WTC11 (cell line): ENCODE data around the gene CCDC51.

Experiments
- ESRRA ChIP-seq: sonication (generic); formaldehyde crosslinking; IDR thresholded peaks from 2 replicates; pipeline ENCODE4 v1.8.1; 2022; ENCODE audit warnings: mild to moderate bottlenecking, missing genetic modification reagents, borderline replicate concordance
- IRF2 ChIP-seq: sonication (generic); formaldehyde crosslinking; IDR thresholded peaks from 2 replicates; pipeline ENCODE4 v1.8.0; 2022; ENCODE audit warnings: low read depth, missing genetic modification reagents, borderline replicate concordance
- MXD4 ChIP-seq: fragments of 250-450 bp; sonication (Bioruptor Pico); IDR thresholded peaks from 2 replicates; pipeline ENCODE4 v1.8.0; 2021; ENCODE audit warnings: mild to moderate bottlenecking, moderate library complexity, borderline replicate concordance
- SMAD4 ChIP-seq: sonication (generic); formaldehyde crosslinking; IDR thresholded peaks from 2 replicates; pipeline ENCODE4 v1.8.0; 2022; ENCODE audit warnings: mild to moderate bottlenecking, missing genetic modification reagents
- SP1 ChIP-seq: sonication (generic); formaldehyde crosslinking; conservative IDR thresholded peaks from 2 replicates; pipeline ENCODE4 v1.8.1; 2022; ENCODE audit warnings: missing genetic modification reagents
- TCF7 ChIP-seq: sonication (generic); formaldehyde crosslinking; IDR thresholded peaks from 2 replicates; pipeline ENCODE4 v1.8.0; 2022; ENCODE audit warnings: mild to moderate bottlenecking, low read depth, missing genetic modification reagents, moderate library complexity
- ZBTB21 ChIP-seq: sonication (generic); formaldehyde crosslinking; IDR thresholded peaks from 2 replicates; pipeline ENCODE4 v1.8.1; 2023; ENCODE audit warnings: mild to moderate bottlenecking, missing genetic modification reagents, borderline replicate concordance
- ZNF671 ChIP-seq: fragments of 250-450 bp; sonication (Bioruptor Pico); IDR thresholded peaks from 2 replicates; pipeline ENCODE4 v1.8.0; 2021; ENCODE audit warnings: mild to moderate bottlenecking
- TF ChIP-seq, protein P1 (sequence below): sonication (generic); formaldehyde crosslinking; IDR thresholded peaks from 2 replicates; pipeline ENCODE4 v1.8.1; 2023; ENCODE audit warnings: mild to moderate bottlenecking, moderate library complexity, missing genetic modification reagents
- TF ChIP-seq, protein P2 (sequence below): fragments of 200-600 bp; IDR thresholded peaks from 2 replicates; pipeline ENCODE4 v1.8.0; 2022; ENCODE audit warnings: antibody characterized with exemption
- TF ChIP-seq, protein P3 (sequence below): sonication (generic); formaldehyde crosslinking; IDR thresholded peaks from 2 replicates; pipeline ENCODE4 v1.8.1; 2022; ENCODE audit warnings: low read depth, missing genetic modification reagents, borderline replicate concordance
- TF ChIP-seq, protein P4 (sequence below): sonication (generic); formaldehyde crosslinking; conservative IDR thresholded peaks from 2 replicates; pipeline ENCODE4 v1.8.1; 2022; ENCODE audit warnings: mild to moderate bottlenecking, missing genetic modification reagents
- TF ChIP-seq, protein P5 (sequence below): sonication (generic); formaldehyde crosslinking; IDR thresholded peaks from 2 replicates; pipeline ENCODE4 v1.8.0; 2022; ENCODE audit warnings: mild to moderate bottlenecking, missing genetic modification reagents
- TF ChIP-seq, protein P6 (sequence below): sonication (generic); formaldehyde crosslinking; IDR thresholded peaks from 2 replicates; pipeline ENCODE4 v1.8.1; 2023; ENCODE audit warnings: mild to moderate bottlenecking, missing genetic modification reagents

DNA sequence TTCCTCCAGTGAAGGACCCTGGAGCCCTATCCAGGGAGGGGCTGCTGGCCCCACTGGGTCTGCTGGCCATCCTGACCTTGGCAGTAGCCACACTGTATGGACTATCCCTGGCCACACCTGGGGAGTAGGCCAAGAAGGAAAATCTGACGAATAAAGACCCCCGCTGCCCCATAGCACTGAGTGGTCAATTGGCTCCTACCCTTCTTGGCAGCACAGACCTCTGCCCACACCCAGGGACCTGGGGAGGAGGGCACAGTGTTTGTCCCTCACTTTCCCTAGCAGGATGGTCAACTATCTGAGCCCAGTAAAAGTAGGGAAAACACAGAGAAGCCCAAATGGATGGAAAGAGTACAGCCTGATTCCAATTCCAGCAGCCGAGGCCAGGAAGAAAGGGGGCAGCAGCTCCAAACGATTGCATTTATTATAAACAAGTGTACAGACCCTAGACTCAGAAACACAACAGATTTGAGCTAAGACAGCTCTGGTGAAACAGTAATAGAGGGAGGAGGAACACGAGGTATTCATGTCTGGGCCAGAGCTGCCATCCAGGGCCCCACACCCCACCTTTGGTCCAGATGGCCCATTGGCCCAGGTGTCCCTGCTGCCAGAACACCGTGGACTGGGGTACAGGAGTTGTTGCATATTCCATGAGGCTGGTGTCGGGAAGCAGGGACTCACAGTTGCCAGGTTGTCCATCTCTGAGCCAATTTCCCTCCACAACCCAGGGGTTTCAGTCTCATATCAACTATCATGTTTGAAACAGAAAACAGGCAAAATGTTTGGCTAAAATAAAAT, 27.8 kb upstream of the CCDC51 start:
- TF ChIP-seq ESRRA (CRISPR knock-in tag) = no peak
- TF ChIP-seq, protein P1, sequence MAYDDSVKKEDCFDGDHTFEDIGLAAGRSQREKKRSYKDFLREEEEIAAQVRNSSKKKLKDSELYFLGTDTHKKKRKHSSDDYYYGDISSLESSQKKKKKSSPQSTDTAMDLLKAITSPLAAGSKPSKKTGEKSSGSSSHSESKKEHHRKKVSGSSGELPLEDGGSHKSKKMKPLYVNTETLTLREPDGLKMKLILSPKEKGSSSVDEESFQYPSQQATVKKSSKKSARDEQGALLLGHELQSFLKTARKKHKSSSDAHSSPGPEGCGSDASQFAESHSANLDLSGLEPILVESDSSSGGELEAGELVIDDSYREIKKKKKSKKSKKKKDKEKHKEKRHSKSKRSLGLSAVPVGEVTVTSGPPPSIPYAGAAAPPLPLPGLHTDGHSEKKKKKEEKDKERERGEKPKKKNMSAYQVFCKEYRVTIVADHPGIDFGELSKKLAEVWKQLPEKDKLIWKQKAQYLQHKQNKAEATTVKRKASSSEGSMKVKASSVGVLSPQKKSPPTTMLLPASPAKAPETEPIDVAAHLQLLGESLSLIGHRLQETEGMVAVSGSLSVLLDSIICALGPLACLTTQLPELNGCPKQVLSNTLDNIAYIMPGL (CRISPR knock-in tag) = no peak
- no peak for TF ChIP-seq ZBTB21 (CRISPR knock-in tag)
- TF ChIP-seq, protein P2, sequence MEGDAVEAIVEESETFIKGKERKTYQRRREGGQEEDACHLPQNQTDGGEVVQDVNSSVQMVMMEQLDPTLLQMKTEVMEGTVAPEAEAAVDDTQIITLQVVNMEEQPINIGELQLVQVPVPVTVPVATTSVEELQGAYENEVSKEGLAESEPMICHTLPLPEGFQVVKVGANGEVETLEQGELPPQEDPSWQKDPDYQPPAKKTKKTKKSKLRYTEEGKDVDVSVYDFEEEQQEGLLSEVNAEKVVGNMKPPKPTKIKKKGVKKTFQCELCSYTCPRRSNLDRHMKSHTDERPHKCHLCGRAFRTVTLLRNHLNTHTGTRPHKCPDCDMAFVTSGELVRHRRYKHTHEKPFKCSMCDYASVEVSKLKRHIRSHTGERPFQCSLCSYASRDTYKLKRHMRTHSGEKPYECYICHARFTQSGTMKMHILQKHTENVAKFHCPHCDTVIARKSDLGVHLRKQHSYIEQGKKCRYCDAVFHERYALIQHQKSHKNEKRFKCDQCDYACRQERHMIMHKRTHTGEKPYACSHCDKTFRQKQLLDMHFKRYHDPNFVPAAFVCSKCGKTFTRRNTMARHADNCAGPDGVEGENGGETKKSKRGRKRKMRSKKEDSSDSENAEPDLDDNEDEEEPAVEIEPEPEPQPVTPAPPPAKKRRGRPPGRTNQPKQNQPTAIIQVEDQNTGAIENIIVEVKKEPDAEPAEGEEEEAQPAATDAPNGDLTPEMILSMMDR = no peak
- TF ChIP-seq SMAD4 (CRISPR knock-in tag) = no peak
- TF ChIP-seq, protein P3, sequence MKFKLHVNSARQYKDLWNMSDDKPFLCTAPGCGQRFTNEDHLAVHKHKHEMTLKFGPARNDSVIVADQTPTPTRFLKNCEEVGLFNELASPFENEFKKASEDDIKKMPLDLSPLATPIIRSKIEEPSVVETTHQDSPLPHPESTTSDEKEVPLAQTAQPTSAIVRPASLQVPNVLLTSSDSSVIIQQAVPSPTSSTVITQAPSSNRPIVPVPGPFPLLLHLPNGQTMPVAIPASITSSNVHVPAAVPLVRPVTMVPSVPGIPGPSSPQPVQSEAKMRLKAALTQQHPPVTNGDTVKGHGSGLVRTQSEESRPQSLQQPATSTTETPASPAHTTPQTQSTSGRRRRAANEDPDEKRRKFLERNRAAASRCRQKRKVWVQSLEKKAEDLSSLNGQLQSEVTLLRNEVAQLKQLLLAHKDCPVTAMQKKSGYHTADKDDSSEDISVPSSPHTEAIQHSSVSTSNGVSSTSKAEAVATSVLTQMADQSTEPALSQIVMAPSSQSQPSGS = no peak
- TF ChIP-seq MXD4 = no peak
- no peak for TF ChIP-seq TCF7 (CRISPR knock-in tag)
- no peak for TF ChIP-seq ZNF671 (CRISPR knock-in tag)
- TF ChIP-seq, protein P4, sequence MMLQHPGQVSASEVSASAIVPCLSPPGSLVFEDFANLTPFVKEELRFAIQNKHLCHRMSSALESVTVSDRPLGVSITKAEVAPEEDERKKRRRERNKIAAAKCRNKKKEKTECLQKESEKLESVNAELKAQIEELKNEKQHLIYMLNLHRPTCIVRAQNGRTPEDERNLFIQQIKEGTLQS (CRISPR knock-in tag) = no peak
- TF ChIP-seq SP1 = no peak
- TF ChIP-seq, protein P5, sequence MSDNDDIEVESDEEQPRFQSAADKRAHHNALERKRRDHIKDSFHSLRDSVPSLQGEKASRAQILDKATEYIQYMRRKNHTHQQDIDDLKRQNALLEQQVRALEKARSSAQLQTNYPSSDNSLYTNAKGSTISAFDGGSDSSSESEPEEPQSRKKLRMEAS (CRISPR knock-in tag) = no peak
- TF ChIP-seq, protein P6, sequence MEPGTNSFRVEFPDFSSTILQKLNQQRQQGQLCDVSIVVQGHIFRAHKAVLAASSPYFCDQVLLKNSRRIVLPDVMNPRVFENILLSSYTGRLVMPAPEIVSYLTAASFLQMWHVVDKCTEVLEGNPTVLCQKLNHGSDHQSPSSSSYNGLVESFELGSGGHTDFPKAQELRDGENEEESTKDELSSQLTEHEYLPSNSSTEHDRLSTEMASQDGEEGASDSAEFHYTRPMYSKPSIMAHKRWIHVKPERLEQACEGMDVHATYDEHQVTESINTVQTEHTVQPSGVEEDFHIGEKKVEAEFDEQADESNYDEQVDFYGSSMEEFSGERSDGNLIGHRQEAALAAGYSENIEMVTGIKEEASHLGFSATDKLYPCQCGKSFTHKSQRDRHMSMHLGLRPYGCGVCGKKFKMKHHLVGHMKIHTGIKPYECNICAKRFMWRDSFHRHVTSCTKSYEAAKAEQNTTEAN (CRISPR knock-in tag) = no peak
- no peak for TF ChIP-seq IRF2 (CRISPR knock-in tag)
